ENCODE measurements around the gene LRRC45. TPM values are rescaled to one million over a fixed set of nuclear protein-coding genes. Genes with fewer than 3 reads are reported as not detected.

Gene LRRC45
- total RNA-seq, 2 donors from 2014 or later = 6.1 to 14.2 TPM

DNA sequence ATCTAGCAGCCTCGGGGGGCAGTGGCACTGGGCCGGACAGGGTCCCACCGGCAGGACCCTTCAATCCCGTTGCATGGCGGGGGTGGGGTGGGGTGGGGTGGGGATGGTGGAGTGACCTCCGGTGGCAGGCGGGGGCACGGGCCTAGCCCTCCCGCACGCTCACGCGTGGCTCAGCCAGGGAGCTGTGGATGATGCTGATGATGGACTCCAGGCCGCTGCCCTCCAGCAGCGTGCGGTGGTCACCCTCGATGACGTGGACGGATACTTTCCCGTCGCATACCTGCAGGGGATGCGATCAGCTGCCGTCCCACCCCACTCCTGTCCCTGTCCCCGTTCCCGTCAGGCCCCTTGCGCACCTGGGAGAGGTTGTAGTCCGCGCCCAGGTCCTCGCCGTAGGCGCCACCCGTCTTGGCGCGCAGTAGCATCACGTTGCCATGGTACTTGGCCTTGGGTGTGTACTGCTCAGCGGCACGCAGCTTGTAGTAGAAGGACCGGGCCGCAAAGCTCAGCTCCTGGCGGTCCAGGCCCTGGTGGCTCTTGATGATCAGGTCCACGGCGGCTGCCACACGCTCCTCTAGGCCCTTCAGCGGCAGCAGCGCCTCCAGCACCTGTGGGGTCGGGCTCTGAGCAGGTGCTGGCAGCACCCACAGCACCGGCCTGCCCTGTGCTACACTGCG, 56.0 kb downstream of the LRRC45 start:
- H3K4me3 ChIP-seq = no peak overlapping the region
- TF ChIP-seq CTCF (IDR thresholded peaks at IDR 0.05) = no peak
- no peak for ATAC-seq (ENCODE audit: insufficient number of reproducible peaks, low FRiP score, low read depth)
- no peak for DNase-seq (ENCODE audit: low spot score)
- no peaks in the 10 kb centered on the region for H3K4me1 ChIP-seq (ENCODE audit: control insufficient read depth in 1 of 2, low read depth in 2 of 2)
- H3K27ac ChIP-seq = no peak overlapping the region
- H3K36me3 ChIP-seq = peaks cover 41% of the 10 kb centered on the region
- H3K27me3 ChIP-seq (replicated peaks; ENCODE audit: insufficient read depth) = no peaks in the 10 kb centered on the region
- no peaks in the 10 kb centered on the region for H3K9me3 ChIP-seq

- no peak for TF ChIP-seq CTCF (IDR thresholded peaks at IDR 0.05)
- no peaks in the 10 kb centered on the region for H3K4me1 ChIP-seq (ENCODE audit: control insufficient read depth in 1 of 2, low read depth in 2 of 2)
- H3K27ac ChIP-seq = no peak overlapping the region
- H3K4me3 ChIP-seq = no peak overlapping the region
- ATAC-seq (ENCODE audit: insufficient number of reproducible peaks, low FRiP score, low read depth) (no peak), DNase-seq (ENCODE audit: low spot score) (no peak)
- H3K36me3 ChIP-seq = peaks cover 50% of the 10 kb centered on the region
- no peaks in the 10 kb centered on the region for H3K9me3 ChIP-seq
- no peaks in the 10 kb centered on the region for H3K27me3 ChIP-seq (replicated peaks; ENCODE audit: insufficient read depth)
Observed at GRCh38 chr17:82080048-82080788, 57.1 kb downstream of the LRRC45 start.

Other genes with a start within 250 kb of the LRRC45 start
- not detected for gene GCGR, start 219.2 kb upstream of the LRRC45 start, total RNA-seq
- 100 to 1,000 TPM in 1 of 2 donors, 10 to 100 TPM in 1; 57.5 to 116 TPM for gene MCRIP1, start 190.0 kb upstream of the LRRC45 start, total RNA-seq
- not detected for gene PPP1R27, start 188.3 kb upstream of the LRRC45 start, total RNA-seq
- 100 to 1,000 TPM; 515 to 655 TPM for gene P4HB, start 162.8 kb upstream of the LRRC45 start, total RNA-seq
- 100 to 1,000 TPM; 206 to 324 TPM for gene ARHGDIA, start 152.0 kb upstream of the LRRC45 start, total RNA-seq
- gene ALYREF, start 131.7 kb upstream of the LRRC45 start, total RNA-seq = 10 to 100 TPM; 43.8 to 51.4 TPM
- 100 to 1,000 TPM in 1 of 2 donors, 10 to 100 TPM in 1; 94.1 to 120 TPM for gene ANAPC11, start 131.6 kb upstream of the LRRC45 start, total RNA-seq
- gene NPB, start 121.1 kb upstream of the LRRC45 start, total RNA-seq = 1 to 10 TPM in 1 of 2 donors, under 1 TPM in 1; 0.35 to 2.6 TPM
- gene PCYT2, start 111.9 kb upstream of the LRRC45 start, total RNA-seq = 10 to 100 TPM; 13.6 to 81.9 TPM
- 10 to 100 TPM; 15.8 to 41.3 TPM for gene SIRT7, start 105.1 kb upstream of the LRRC45 start, total RNA-seq
- gene MAFG, start 95.6 kb upstream of the LRRC45 start, total RNA-seq = 10 to 100 TPM; 29.8 to 32.1 TPM
- 10 to 100 TPM; 14.4 to 15.0 TPM for gene PYCR1, start 86.0 kb upstream of the LRRC45 start, total RNA-seq
- gene MYADML2, start 76.1 kb upstream of the LRRC45 start, total RNA-seq = not detected
- gene NOTUM, start 62.1 kb upstream of the LRRC45 start, total RNA-seq = not detected
- 10 to 100 TPM; 20.6 to 41.3 TPM for gene ASPSCR1, start 45.7 kb upstream of the LRRC45 start, total RNA-seq
- 10 to 100 TPM; 31.4 to 40.4 TPM for gene CENPX, start 427 bp upstream of the LRRC45 start, total RNA-seq
- 1 to 10 TPM in 1 of 2 donors, not detected in 1; 1.8 TPM for gene RAC3, start 8.4 kb downstream of the LRRC45 start, total RNA-seq
- gene DCXR, start 14.4 kb downstream of the LRRC45 start, total RNA-seq = 10 to 100 TPM; 33.9 to 87.1 TPM
- 10 to 100 TPM; 39.9 to 45.3 TPM for gene RFNG, start 28.5 kb downstream of the LRRC45 start, total RNA-seq
- gene GPS1, start 28.6 kb downstream of the LRRC45 start, total RNA-seq = 10 to 100 TPM; 43.2 to 91.9 TPM
- 10 to 100 TPM; 77.3 to 88.9 TPM for gene DUS1L, start 42.5 kb downstream of the LRRC45 start, total RNA-seq
- gene FASN, start 74.9 kb downstream of the LRRC45 start, total RNA-seq = 10 to 100 TPM; 49.6 to 50.9 TPM
- gene CCDC57, start 189.5 kb downstream of the LRRC45 start, total RNA-seq = 10 to 100 TPM; 19.4 to 58.1 TPM
- 100 to 1,000 TPM in 1 of 2 donors, 10 to 100 TPM in 1; 76.0 to 113 TPM for gene SLC16A3, start 205.7 kb downstream of the LRRC45 start, total RNA-seq